Activated T-helper 17 cell treated with anti-CD3 and anti-CD28 coated beads, Interleukin-2, amount 50 U/mL, for 72 hours (primary cell): ENCODE results near the gene TTLL11. TPM values are rescaled to one million over a fixed set of nuclear protein-coding genes. Genes with fewer than 3 reads are reported as not detected.
"Not testable (repeated sequence)": the region's sequence is repeated elsewhere in the genome, so short reads cannot be mapped to it uniquely, and the experiment has no call there.

ENCODE experiments used
- ATAC-seq: fragments of 150-1000 bp; cut with Tn5 transposase; replicated peaks from 2 replicates; pipeline ENCODE4 v1.10.0; 2021; ENCODE audit warnings: mild to moderate bottlenecking, moderate library complexity
- H3K27ac Mint-ChIP-seq: one replicate; pipeline ENCODE4 v1.8.0; 2022; ENCODE audit warnings: mixed read lengths
- H3K27me3 Mint-ChIP-seq: one replicate; pipeline ENCODE4 v1.8.0; 2022; ENCODE audit warnings: mixed read lengths
- H3K36me3 Mint-ChIP-seq: one replicate; pipeline ENCODE4 v1.8.0; 2022; ENCODE audit warnings: low read depth, mild to moderate bottlenecking, mixed read lengths
- H3K4me1 Mint-ChIP-seq: one replicate; pipeline ENCODE4 v1.8.0; 2022; ENCODE audit warnings: mixed read lengths
- H3K4me3 Mint-ChIP-seq: one replicate; pipeline ENCODE4 v1.8.0; 2022; ENCODE audit warnings: mild to moderate bottlenecking, mixed read lengths
- H3K9me3 Mint-ChIP-seq: one replicate; pipeline ENCODE4 v1.8.0; 2022; ENCODE audit warnings: mixed read lengths
- total RNA-seq, 2 donors: library from RNA; stranded (reverse); gene quantifications; one replicate each; pipeline ENCODE4 v1.2.3, GENCODE V29; 2022

The TTLL11 gene
- total RNA-seq, 2 donors from 2014 or later = 2.6 to 3.9 TPM

- H3K4me1 Mint-ChIP-seq = peaks cover 5% of the 10 kb centered on the region
- no peak for ATAC-seq
- H3K27ac Mint-ChIP-seq = no peak overlapping the region
- H3K4me3 Mint-ChIP-seq = no peak overlapping the region
- H3K27me3 Mint-ChIP-seq = no peaks in the 10 kb centered on the region
- peaks cover 6% of the 10 kb centered on the region for H3K9me3 Mint-ChIP-seq
- peaks cover 10% of the 10 kb centered on the region for H3K36me3 Mint-ChIP-seq
These were observed 105.8 kb downstream of the TTLL11 start for GRCh38 chr9:121987314-121987713.

GRCh38 chr9:121985792-121986494, 107.2 kb downstream of the TTLL11 start:
- Mint-ChIP-seq H3K9me3 (peaks cover 13% of the 10 kb centered on the region), H3K27me3 (no peaks in the 10 kb centered on the region), H3K4me3 (no peak overlapping the region), H3K36me3 (peaks cover 10% of the 10 kb centered on the region), H3K4me1 (peaks cover 5% of the 10 kb centered on the region), H3K27ac (no peak overlapping the region)
- ATAC-seq = no peak

DNA sequence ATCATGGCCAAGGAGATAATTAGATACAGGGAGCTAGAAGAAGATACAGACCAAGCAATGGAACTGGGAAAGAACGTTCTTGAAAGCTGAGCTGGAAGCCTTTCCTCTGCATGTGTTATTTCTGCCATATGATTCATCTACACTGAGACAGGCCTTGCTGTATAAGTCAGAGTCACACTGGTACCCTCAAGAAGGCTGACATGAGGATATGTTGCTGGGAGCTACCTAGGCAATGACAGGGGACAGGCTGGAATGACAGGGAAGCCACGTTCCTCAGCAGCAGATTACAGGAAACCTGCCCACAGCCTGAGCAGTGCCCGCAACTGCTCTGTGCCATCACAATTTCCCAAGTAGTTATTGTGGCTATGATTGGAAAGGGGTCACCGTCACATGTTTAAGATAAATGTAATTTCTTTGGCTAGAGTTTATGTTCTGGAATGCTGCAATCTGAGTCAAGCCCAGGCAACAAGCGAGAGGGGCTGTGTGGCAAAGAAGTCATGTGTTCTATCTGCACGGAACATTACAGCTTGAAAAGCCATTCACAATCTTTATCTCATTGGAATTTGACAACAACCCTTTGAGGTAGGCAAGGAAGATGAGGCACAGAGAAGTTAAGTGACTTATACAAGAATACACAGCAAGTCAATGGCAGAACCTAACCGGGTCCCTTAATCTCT, 108.2 kb downstream of the TTLL11 start:
- Mint-ChIP-seq H3K4me3 (no peak overlapping the region), H3K27ac (no peak overlapping the region), H3K27me3 (no peaks in the 10 kb centered on the region), H3K9me3 (peaks cover 17% of the 10 kb centered on the region), H3K36me3 (peaks cover 10% of the 10 kb centered on the region), H3K4me1 (peaks cover 5% of the 10 kb centered on the region)
- no peak for ATAC-seq

DNA sequence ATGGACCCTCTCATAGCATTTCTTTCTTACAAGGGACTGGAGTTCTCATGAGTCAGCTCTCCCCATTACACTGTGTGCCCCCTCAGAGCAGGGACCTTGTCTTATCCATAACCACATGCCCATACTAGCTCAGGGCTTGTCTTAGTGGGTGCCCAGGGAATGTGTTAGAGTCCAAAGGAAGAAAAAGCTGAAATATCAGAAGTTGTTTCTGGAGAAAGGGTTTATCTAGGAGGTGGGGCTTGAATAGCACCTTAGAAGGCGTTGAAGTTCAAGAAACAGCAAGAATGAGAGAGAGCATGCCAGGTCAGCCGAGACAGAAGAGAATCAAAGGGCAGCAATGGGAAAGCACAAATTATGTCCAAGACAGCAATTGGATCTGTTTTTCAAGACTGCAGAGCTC, 109.4 kb downstream of the TTLL11 start:
- Mint-ChIP-seq H3K4me1 (peaks cover 5% of the 10 kb centered on the region), H3K27me3 (no peaks in the 10 kb centered on the region)

GRCh38 chr9:121981118-121981883, 111.8 kb downstream of the TTLL11 start:
- no peak overlapping the region for H3K27ac Mint-ChIP-seq
- peaks cover 17% of the 10 kb centered on the region for H3K9me3 Mint-ChIP-seq
- no peaks in the 10 kb centered on the region for H3K27me3 Mint-ChIP-seq
- H3K36me3 Mint-ChIP-seq = no peaks in the 10 kb centered on the region
- H3K4me3 Mint-ChIP-seq = no peak overlapping the region
- ATAC-seq = no peak
- H3K4me1 Mint-ChIP-seq = no peaks in the 10 kb centered on the region

More for the DNA sequence above, 109.4 kb downstream of the TTLL11 start:
- no peak overlapping the region for H3K4me3 Mint-ChIP-seq
- peaks cover 17% of the 10 kb centered on the region for H3K9me3 Mint-ChIP-seq
- no peak for ATAC-seq
- H3K27ac Mint-ChIP-seq = no peak overlapping the region
- H3K36me3 Mint-ChIP-seq = peaks cover 10% of the 10 kb centered on the region

DNA sequence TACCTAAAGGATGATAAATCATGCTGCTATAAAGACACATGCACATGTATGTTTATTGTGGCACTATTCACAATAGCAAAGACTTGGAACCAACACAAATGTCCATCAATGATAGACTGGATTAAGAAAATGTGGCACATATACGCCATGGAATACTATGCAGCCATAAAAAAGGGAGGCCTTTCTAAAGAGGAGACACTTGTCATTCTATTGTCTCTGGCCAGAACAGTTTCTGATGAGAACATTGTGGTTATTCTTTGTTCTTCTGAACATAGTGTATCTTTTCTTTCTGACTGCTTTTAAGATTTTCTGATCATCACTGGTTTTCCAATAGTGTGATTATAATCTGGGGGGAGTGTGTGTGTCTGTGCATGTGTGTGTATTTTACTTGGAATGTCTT, 112.4 kb downstream of the TTLL11 start:
- H3K4me1 Mint-ChIP-seq, H3K27me3 Mint-ChIP-seq, H3K4me3 Mint-ChIP-seq, H3K36me3 Mint-ChIP-seq, ATAC-seq, H3K27ac Mint-ChIP-seq: not testable (repeated sequence)
- peaks cover 17% of the 10 kb centered on the region for H3K9me3 Mint-ChIP-seq

DNA sequence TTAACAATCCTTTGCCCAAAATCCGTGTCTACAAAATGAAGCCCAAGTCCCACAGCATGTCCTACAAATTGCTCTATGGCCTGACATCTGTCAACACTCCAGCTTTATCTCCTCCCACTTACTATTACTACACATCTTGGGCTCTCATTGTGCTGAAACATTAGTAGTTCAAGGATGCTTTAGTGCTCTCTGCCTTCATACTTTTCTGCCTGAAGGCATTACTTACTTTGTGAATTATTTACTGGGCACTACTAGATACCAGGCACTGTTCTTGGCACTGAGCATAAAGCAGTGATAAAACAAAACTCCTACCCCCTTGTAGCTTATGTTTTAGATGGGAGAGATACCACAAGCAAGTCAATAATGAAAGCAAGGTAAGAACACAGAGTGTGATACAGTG, 113.4 kb downstream of the TTLL11 start:
- no peak for ATAC-seq
- Mint-ChIP-seq H3K27ac (no peak overlapping the region), H3K9me3 (peaks cover 17% of the 10 kb centered on the region), H3K36me3 (no peaks in the 10 kb centered on the region), H3K4me3 (no peak overlapping the region), H3K4me1 (no peaks in the 10 kb centered on the region), H3K27me3 (no peaks in the 10 kb centered on the region)

DNA sequence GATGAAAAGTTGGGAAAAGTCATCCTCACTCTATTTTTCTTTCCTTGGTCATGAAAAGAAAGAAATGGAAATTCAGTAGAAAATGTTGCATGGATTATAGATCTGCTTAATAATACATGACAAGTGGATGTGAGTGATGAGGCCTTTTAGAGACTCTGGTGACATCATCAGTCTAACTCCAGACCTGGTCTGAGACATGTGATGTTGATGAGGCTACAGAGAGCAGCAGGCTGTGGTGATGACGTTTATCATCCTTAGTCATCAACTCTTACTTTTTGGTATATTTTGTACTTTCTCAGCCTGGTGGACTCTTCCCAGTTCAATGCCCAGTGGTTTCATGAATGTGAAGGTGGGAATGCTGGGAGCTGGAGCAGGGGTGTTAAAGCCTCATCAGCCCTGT, 116.4 kb downstream of the TTLL11 start:
- Mint-ChIP-seq H3K9me3 (peaks cover 7% of the 10 kb centered on the region), H3K27me3 (no peaks in the 10 kb centered on the region), H3K36me3 (no peaks in the 10 kb centered on the region), H3K27ac (no peak overlapping the region), H3K4me3 (no peak overlapping the region), H3K4me1 (peaks cover 4% of the 10 kb centered on the region)
- peak; percentile 61 for ATAC-seq

DNA sequence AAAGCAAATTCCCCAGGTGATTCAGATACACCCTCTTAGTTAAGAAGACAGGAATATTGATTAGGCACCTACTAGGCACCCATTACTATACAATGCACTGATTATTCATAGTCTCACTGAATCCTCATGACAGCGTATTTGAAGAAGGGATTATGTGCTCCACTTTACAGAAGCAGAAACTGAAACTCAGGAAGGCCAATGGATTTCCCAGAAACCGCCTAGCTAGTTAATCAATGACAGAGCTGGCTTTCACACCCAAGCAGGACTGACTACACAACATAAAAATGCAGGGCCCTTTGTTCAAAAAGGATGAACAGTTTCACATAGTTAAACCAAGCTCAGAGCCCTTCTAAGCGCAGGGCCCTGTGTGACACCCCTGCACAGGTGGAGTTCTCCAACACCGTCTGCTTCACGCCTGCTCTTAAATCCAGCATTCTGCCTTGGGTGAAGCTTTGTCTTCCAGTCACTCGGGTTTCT, 117.3 kb downstream of the TTLL11 start:
- Mint-ChIP-seq H3K36me3 (no peaks in the 10 kb centered on the region), H3K9me3 (peaks cover 3% of the 10 kb centered on the region)

DNA sequence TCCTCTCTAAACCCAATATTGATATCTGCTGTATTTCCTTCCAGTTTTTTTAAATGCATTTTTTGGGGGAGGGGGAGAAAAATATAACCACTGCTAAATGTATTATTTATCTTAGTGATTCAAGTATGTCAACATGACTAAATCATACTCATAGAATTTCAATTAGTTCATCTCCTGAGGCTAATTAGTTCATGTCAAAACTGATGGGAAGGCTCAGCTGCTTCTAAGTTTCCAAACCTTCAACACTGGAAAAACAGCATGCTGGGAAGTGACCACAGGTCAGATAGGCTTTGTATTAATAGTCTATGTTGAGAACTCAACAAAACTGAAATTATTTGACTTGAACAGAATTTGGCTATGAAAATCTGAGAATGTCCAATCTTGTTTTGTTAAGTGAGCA, 118.7 kb downstream of the TTLL11 start:
- H3K27me3 Mint-ChIP-seq = no peaks in the 10 kb centered on the region
- H3K27ac Mint-ChIP-seq = no peak overlapping the region
- no peaks in the 10 kb centered on the region for H3K9me3 Mint-ChIP-seq
- no peak overlapping the region for H3K4me3 Mint-ChIP-seq
- H3K4me1 Mint-ChIP-seq = peaks cover 4% of the 10 kb centered on the region
- no peaks in the 10 kb centered on the region for H3K36me3 Mint-ChIP-seq
- no peak for ATAC-seq

More for the DNA sequence above, 117.3 kb downstream of the TTLL11 start:
- H3K4me3 Mint-ChIP-seq = no peak overlapping the region
- ATAC-seq = no peak
- H3K27me3 Mint-ChIP-seq = no peaks in the 10 kb centered on the region
- H3K27ac Mint-ChIP-seq = no peak overlapping the region
- H3K4me1 Mint-ChIP-seq = peaks cover 4% of the 10 kb centered on the region

DNA sequence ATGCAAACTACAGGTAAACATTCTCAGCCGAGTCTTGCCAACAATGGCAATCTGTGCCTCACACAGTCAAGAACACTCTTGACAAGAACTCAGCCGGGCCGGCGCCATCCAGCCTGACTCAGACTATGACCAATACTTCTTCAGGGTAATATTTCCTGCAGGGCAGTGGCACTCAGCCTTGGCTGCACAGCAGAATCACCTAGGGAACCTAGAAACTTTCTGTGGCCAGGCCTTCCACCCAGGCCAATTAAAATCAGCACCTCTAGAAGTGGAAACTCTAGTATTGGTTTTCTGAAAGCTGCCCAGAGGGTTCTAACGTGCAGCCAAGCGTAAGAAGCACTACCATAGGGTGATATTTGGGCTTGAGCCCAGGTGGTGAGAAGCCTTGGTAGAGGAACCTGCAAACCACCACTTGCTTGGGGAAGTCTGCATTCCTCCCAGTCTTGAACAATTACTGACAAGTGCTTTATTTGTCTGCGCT, 120.6 kb downstream of the TTLL11 start:
- no peaks in the 10 kb centered on the region for H3K9me3 Mint-ChIP-seq
- no peaks in the 10 kb centered on the region for H3K36me3 Mint-ChIP-seq
- no peak for ATAC-seq
- H3K27ac Mint-ChIP-seq = no peak overlapping the region
- H3K4me1 Mint-ChIP-seq = peaks cover 4% of the 10 kb centered on the region
- H3K27me3 Mint-ChIP-seq = no peaks in the 10 kb centered on the region
- no peak overlapping the region for H3K4me3 Mint-ChIP-seq

DNA sequence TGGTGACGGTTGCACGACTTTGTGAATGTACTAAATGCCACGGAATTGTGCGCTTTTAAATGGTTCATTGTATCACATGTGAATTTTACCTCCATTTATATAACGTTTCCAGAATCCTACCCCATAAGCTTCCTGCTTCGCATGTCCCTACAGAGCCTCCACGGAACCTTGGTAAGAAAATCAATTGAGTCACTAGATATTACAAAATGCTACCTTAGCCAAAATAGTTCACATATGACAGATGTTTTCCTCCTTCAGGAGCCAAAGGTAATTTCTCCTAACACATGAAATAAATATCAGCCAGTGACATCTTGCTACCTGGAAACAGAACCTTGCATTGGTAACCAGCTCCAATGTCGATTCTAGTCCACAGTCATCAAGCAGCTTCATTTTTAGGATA, 125.1 kb downstream of the TTLL11 start:
- H3K9me3 Mint-ChIP-seq = no peaks in the 10 kb centered on the region
- ATAC-seq = no peak
- no peak overlapping the region for H3K27ac Mint-ChIP-seq
- H3K4me1 Mint-ChIP-seq = peaks cover 3% of the 10 kb centered on the region
- no peaks in the 10 kb centered on the region for H3K27me3 Mint-ChIP-seq
- H3K4me3 Mint-ChIP-seq = no peak overlapping the region
- H3K36me3 Mint-ChIP-seq = no peaks in the 10 kb centered on the region

DNA sequence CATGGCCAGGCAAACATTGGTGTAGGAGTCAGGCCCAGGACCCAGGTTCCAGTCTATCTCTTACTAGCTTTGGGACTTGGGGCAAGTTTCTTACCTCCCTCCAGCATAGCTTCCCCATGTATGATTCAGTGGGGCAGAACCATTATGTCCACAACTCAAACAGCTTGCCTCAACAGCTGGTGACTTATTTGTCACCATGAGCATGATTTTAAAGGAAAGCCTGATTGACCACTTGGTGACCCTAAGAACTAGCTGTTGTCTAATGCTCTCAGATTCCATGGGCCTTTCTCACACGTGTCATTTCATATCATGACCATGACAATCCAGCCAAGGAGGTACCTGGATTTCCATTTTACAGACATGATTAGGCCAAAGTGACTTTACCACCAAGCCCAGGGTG, 126.4 kb downstream of the TTLL11 start:
- H3K27me3 Mint-ChIP-seq = no peaks in the 10 kb centered on the region
- no peak overlapping the region for H3K27ac Mint-ChIP-seq
- no peaks in the 10 kb centered on the region for H3K9me3 Mint-ChIP-seq
- no peaks in the 10 kb centered on the region for H3K36me3 Mint-ChIP-seq
- ATAC-seq = no peak
- no peaks in the 10 kb centered on the region for H3K4me1 Mint-ChIP-seq
- no peak overlapping the region for H3K4me3 Mint-ChIP-seq

- no peaks in the 10 kb centered on the region for H3K36me3 Mint-ChIP-seq
- no peaks in the 10 kb centered on the region for H3K4me1 Mint-ChIP-seq
- no peaks in the 10 kb centered on the region for H3K27me3 Mint-ChIP-seq
- H3K4me3 Mint-ChIP-seq = no peak overlapping the region
- no peak overlapping the region for H3K27ac Mint-ChIP-seq
- no peaks in the 10 kb centered on the region for H3K9me3 Mint-ChIP-seq
- ATAC-seq = no peak
These were observed 129.5 kb downstream of the TTLL11 start for GRCh38 chr9:121963528-121963995.
